HG02763 (cell line): ENCODE results near the gene GSX1.

Source experiments
- ATAC-seq: cut with Tn5 transposase; IDR thresholded peaks from one replicate; pipeline ENCODE4 v1.9.1; 2021; ENCODE audit warnings: mild to moderate bottlenecking, moderate library complexity; ENCODE audit not compliant: unreplicated experiment

GSX1 gene

DNA sequence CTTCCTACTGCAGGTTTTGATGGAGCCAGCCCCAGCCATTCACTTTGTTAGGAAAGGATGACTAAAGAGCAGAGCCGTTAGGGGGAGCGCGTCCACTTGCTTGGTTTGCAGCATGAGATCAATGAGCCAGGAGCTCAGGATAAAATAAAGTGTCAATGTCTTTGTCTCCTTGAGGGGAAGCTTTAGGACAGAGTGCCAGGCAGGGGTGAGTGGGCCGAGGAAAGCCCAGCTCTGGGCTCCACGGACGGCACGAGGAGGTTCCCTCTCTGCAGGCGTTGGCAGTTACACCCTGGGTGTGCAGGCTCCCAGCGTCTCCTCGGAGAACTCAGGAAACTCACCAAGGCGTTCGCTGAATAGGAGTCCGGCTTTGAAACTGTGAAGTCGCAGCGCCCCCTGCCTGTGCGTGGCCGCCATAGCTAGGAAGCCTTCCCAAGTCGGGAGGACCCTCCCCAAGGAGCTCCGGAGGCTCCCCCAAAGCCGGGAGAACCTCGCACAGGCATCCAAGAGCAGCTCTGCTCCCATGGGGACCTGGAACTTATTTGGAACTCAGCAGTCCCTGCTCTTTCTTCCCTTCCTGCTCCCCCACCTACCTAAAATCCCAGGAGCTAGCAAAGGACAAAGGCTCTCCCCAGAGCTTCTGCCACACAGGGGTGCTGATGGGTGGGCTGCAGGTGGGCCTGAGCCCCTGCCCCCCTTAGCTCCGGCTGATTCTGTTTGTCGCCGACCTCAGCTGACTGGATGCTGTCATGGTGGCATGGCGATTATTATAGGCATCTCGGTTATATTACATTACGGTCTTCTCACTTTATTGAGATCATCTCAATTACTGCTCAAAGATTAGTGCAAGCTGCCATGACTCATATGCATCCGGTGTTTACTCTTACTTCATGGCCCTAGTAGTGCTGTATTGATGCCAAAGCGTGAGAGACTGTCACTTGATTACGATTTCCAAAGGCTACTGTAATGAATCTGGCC is 34.4 kb downstream of the GSX1 start:
- ATAC-seq: no peak

DNA sequence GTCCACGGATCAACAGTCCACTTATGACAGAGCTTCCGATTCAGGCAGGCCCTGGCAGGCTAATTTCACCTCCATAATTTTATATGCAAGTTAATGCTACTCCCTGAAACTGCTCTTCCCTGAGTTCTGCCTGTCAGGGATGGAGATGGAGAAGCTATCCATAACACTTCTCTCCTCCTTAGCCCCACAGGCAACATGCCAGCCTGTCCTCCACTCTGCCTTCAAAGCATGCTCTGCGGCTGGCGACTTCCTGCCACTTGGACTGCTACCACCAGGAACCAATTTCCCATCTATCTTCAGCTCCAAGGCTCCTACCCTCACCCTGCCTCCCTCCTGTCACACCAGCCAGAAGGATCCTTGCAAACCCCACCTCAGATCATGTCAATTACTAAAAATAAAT is 35.4 kb downstream of the GSX1 start:
- no peak for ATAC-seq

DNA sequence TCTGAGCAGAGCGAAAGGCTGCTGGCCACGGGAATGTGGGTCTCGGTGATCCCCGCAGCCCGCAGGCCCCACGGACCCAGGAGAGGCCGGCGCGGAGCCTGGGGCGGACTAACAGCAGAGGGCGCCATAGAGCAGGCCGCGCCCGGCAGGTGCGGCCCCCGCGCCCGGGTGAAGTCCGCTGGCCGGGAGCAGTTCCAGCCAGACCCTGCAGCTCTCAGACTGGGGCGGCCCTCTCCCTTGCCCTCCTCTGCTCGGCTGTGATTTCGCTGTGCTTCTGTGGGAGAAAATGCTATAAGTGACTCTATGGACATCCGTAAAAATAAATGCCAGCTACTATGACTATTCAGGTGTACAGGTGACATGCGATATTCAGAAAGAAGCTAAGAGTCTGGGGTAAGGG is 37.7 kb downstream of the GSX1 start:
- peak; percentile 87 for ATAC-seq

DNA sequence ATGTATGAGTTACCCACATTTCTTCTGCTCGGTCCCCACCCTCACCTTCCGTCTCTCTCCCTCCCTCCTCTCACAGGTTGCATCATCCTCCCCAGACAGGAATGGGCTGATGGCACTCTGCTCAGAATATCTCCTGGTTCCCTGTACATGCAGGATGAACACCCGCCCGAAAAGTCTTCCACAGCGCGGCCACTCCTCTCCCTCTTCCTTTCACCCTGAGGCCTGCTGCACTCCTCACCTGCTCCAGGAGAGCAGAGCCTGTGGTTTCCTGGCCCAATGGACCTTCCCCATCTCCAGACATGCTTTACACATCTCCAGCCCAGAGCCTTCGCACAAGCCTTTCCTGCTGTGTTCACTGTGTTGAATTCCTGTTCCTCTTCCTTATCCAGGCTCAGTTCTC is 40.9 kb downstream of the GSX1 start:
- ATAC-seq: no peak

DNA sequence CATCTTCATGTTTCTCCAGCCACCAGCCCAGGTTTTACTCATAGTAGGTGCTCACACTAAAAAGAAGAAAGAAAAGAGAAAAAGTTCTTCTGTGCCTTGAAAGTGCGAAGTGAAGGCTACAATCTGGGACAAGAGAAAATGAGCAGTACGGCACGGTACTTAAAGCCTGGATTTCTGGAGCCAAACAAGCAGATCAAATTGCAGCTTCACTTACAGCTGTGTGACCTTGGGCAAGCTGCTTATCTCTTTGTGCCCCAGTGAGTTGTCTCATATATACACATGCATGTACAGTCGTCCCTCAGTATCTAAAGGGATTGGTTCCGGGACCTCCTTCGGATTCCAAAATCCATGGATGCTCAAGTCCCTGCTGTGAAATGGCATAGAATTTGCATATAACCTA is 41.8 kb downstream of the GSX1 start:
- ATAC-seq: no peak

DNA sequence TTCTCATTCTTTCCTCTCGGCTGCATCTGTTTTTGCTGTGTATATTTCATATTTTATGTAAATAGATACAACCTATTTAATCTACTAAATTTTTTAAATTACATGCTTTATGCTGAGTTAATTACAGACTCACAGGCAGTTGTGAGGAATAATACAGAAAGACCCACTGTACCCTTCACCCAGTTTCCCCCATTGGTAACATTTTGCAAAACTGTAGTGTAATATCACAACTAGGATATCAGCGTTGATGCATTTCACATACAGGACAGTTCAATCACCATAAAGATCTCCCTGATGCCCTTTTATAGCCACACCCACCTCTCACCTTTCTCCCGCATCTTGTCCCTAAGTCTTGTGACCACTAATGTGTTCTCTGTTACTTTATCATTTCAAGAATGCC is 43.5 kb downstream of the GSX1 start:
- ATAC-seq: no peak

DNA sequence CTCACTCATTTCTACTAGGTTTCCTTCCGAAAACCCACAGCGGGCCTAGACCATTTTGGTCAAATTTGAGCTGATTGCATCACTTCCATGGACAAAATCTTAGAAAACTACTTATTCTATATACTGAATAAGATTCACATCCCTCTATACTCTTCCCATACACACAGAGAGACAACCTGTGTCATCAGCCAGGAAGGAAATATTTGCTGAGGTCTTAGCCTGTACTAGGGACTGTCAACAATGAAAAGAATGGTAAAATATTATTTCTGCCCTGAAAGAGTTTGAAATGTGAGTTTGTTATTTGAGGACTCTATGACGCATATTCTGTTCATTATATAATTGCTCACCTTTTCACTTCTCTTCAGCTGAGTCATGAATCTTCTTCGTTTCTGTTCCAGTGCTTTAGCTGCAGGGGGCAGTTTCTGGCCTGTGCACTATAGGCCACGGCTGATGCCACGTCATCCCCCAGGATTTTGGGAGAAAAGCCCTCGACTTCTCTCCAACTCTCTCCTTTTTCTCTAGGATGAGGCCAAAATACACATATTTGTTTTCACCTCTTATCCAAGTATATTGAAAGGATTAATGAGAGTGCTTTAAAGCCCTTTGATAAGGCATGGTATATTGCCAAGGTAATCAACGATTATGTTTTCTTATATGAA is 47.7 kb downstream of the GSX1 start:
- no peak for ATAC-seq

DNA sequence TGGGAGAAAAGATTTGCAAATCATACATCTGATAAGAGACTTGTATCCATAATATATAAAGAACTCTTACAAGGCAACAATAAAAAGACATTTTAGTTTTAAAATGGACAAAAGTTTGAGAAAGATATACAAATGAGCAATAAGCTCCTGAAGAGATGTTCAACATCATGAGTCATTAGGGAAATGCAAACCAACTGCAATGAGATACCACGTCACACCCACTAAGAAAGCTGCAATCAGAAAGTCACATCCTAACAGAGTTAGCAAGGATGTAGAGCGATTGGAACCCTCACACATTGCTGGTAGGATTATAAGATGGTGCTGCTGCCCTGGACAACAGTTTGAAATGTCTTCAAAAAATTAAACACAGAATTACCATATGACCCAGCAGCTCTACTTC is 50.3 kb downstream of the GSX1 start:
- no peak for ATAC-seq
